ENCODE results near the gene TSPAN8. TPM values are rescaled to one million over a fixed set of nuclear protein-coding genes. Genes with fewer than 3 reads are reported as not detected.
A peak's percentile ranks its signal among the peaks of the same experiment; 100 is the strongest.
"Not testable (repeated sequence)": the region's sequence is repeated elsewhere in the genome, so short reads cannot be mapped to it uniquely, and the experiment has no call there.

Gene TSPAN8
- total RNA-seq, 1 experiment from 2014 or later, result 74.7 TPM

GRCh38 chr12:71158361-71158882 lies 623 bp upstream of the TSPAN8 start:
- ChIA-PET CTCF (interaction anchor here (0.6 kb wide), 1 partner anchor 771 kb away, joined by 4 read pairs; no protein-coding TSS in a partner anchor), POLR2A (ENCODE audit: low non-redundant PET) (interaction anchor here (0.5 kb wide), 1 partner anchor 402 kb away, joined by 3 read pairs; no protein-coding TSS in a partner anchor)
- H3K27ac ChIP-seq (ENCODE audit: low read depth, low read length, poor library complexity, severe bottlenecking), result peak overlapping the region; percentile 87
- BruUV-seq (replicated peaks), result no TSS peak
- H3K36me3 ChIP-seq (ENCODE audit: insufficient read depth, low read length, poor library complexity, severe bottlenecking), result no peaks in the 10 kb centered on the region
- H3K4me3 ChIP-seq (ENCODE audit: low read depth, low read length, poor library complexity, severe bottlenecking), result peak overlapping the region; percentile 44
- intact Hi-C loops (cut with micrococcal nuclease; ENCODE audit: unreplicated experiment), result no loop called here
- H3K27me3 ChIP-seq (replicated peaks; ENCODE audit: insufficient read depth, low read depth, low read length, poor library complexity), result no peaks in the 10 kb centered on the region
- no peaks in the 10 kb centered on the region for H3K9me3 ChIP-seq (ENCODE audit: low read depth, low read length, poor library complexity, severe bottlenecking)
- no peak for DNase-seq (ENCODE audit: low spot score)
- H3K4me1 ChIP-seq (ENCODE audit: insufficient read depth, low read length, poor library complexity, severe bottlenecking), result peaks cover 40% of the 10 kb centered on the region
- TF ChIP-seq EZH2 (IDR thresholded peaks at IDR 0.05; ENCODE audit: borderline replicate concordance, low read depth, low read length, poor library complexity, severe bottlenecking), result no peak

GRCh38 chr12:71155225-71155624 lies 2.6 kb downstream of the TSPAN8 start:
- intact Hi-C loops (cut with micrococcal nuclease; ENCODE audit: unreplicated experiment), result no loop called here
- Histone ChIP-seq H3K4me1 (ENCODE audit: insufficient read depth, low read length, poor library complexity, severe bottlenecking) (peaks cover 40% of the 10 kb centered on the region), H3K9me3 (ENCODE audit: low read depth, low read length, poor library complexity, severe bottlenecking) (peaks cover 3% of the 10 kb centered on the region), H3K27ac (ENCODE audit: low read depth, low read length, poor library complexity, severe bottlenecking) (peak overlapping the region; percentile 31), H3K27me3 (replicated peaks; ENCODE audit: insufficient read depth, low read depth, low read length, poor library complexity) (no peaks in the 10 kb centered on the region), H3K4me3 (ENCODE audit: low read depth, low read length, poor library complexity, severe bottlenecking) (peak overlapping the region; percentile 8), H3K36me3 (ENCODE audit: insufficient read depth, low read length, poor library complexity, severe bottlenecking) (no peaks in the 10 kb centered on the region)
- BruUV-seq (replicated peaks), result no TSS peak
- POLR2A ChIA-PET (ENCODE audit: low non-redundant PET), result no interaction called here
- CTCF ChIA-PET, result no interaction called here
- TF ChIP-seq CTCF (conservative IDR thresholded peaks at IDR 0.05; ENCODE audit: low read depth, low read length) (no peak), EZH2 (IDR thresholded peaks at IDR 0.05; ENCODE audit: borderline replicate concordance, low read depth, low read length, poor library complexity, severe bottlenecking) (no peak)
- no peak for DNase-seq (ENCODE audit: low spot score)

GRCh38 chr12:71152851-71153250 lies 4.9 kb downstream of the TSPAN8 start:
- intact Hi-C loops (cut with micrococcal nuclease; ENCODE audit: unreplicated experiment), result no loop called here
- TF ChIP-seq CTCF (conservative IDR thresholded peaks at IDR 0.05; ENCODE audit: low read depth, low read length) (no peak), EZH2 (IDR thresholded peaks at IDR 0.05; ENCODE audit: borderline replicate concordance, low read depth, low read length, poor library complexity, severe bottlenecking) (no peak)
- peak; percentile 79 for DNase-seq (ENCODE audit: low spot score)
- H3K9me3 ChIP-seq (ENCODE audit: low read depth, low read length, poor library complexity, severe bottlenecking), result peaks cover 4% of the 10 kb centered on the region
- ChIA-PET POLR2A (ENCODE audit: low non-redundant PET) (no interaction called here), CTCF (no interaction called here)
- H3K4me3 ChIP-seq (ENCODE audit: low read depth, low read length, poor library complexity, severe bottlenecking), result peak overlapping the region; percentile 6
- BruUV-seq (replicated peaks), result no TSS peak
- no peaks in the 10 kb centered on the region for H3K36me3 ChIP-seq (ENCODE audit: insufficient read depth, low read length, poor library complexity, severe bottlenecking)
- H3K4me1 ChIP-seq (ENCODE audit: insufficient read depth, low read length, poor library complexity, severe bottlenecking), result peaks cover 21% of the 10 kb centered on the region
- no peaks in the 10 kb centered on the region for H3K27me3 ChIP-seq (replicated peaks; ENCODE audit: insufficient read depth, low read depth, low read length, poor library complexity)
- H3K27ac ChIP-seq (ENCODE audit: low read depth, low read length, poor library complexity, severe bottlenecking), result peak overlapping the region; percentile 72

GRCh38 chr12:71150041-71150440 lies 7.8 kb downstream of the TSPAN8 start:
- intact Hi-C loops (cut with micrococcal nuclease; ENCODE audit: unreplicated experiment); H3K36me3 ChIP-seq (ENCODE audit: insufficient read depth, low read length, poor library complexity, severe bottlenecking); CTCF ChIA-PET; H3K27me3 ChIP-seq (replicated peaks; ENCODE audit: insufficient read depth, low read depth, low read length, poor library complexity); POLR2A ChIA-PET (ENCODE audit: low non-redundant PET); H3K9me3 ChIP-seq (ENCODE audit: low read depth, low read length, poor library complexity, severe bottlenecking); BruUV-seq (replicated peaks); H3K4me3 ChIP-seq (ENCODE audit: low read depth, low read length, poor library complexity, severe bottlenecking); DNase-seq (ENCODE audit: low spot score): not testable (repeated sequence)
- Histone ChIP-seq H3K27ac (ENCODE audit: low read depth, low read length, poor library complexity, severe bottlenecking) (peak overlapping the region; percentile 50), H3K4me1 (ENCODE audit: insufficient read depth, low read length, poor library complexity, severe bottlenecking) (peaks cover 34% of the 10 kb centered on the region)
